HG03135 (cell line): Measurements from ENCODE around the gene EFHC2.
"Not testable (repeated sequence)": the region's sequence is repeated elsewhere in the genome, so short reads cannot be mapped to it uniquely, and the experiment has no call there.

Experiments used
- ATAC-seq: cut with Tn5 transposase; IDR thresholded peaks from one replicate; pipeline ENCODE4 v1.9.1; 2021; ENCODE audit warnings: mild to moderate bottlenecking, moderate library complexity; ENCODE audit not compliant: unreplicated experiment

Gene EFHC2

GRCh38 chrX:44234541-44234940 lies 108.9 kb downstream of the EFHC2 start:
- no peak for ATAC-seq

DNA sequence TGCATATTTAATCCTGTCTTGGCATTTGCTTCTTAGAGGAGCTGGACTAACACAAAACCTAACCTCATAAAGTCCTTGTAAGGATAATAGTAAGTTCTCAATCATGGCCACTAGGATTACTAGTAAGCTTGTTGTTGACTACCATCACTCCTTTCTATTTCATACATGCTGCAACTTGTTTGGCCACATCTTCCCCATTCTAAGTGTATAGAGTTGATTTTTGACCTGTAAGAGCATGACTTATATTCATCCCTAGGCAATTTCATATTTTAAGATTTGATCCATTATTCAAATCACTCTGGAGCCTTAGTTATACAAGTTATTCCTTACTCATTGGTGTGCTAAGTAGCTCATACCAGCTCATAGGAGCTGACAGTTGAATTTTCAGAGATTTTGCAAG lies 109.4 kb downstream of the EFHC2 start:
- ATAC-seq, result no peak

DNA sequence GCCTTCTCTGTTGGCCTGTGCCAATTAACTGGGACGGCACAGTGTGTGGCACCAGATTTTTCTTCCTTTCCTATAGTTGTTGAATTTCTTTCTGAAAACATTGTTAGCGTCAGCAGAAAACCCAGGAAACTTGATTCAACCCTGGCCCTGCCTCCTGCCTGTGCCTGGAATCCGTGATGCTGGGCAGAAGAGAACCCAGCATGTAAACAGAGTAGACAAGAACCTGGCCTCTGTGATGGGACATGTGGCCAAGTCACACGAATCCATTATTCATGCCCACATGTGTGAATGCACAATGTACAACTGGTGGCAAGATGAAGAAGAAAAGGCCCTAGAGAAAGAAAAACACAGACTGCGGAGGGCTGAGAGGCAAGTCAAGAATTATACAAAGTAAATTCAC lies 111.4 kb downstream of the EFHC2 start:
- no peak for ATAC-seq

GRCh38 chrX:44228621-44229020 lies 114.9 kb downstream of the EFHC2 start:
- ATAC-seq, result no peak

DNA sequence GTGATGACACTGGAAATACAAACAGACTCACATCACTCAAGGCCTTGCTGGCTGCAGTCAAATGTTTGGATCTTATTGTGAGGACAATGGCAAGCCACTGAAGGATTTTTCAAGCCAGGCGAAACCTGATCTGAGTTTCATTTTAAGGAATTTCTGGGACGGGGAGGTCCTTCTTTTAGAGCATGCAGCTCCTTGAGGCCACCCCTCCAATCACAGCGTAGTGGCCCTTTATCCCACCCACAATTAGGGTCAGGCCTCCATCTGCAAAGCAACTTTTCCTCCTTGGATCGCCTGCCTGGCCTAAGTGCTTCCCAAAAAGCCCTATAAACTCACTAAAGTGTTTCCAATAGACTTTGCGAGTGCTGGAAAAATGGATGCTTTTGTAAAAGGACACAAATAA lies 115.5 kb downstream of the EFHC2 start:
- ATAC-seq, result no peak

- no peak for ATAC-seq
Measured at GRCh38 chrX:44225667-44226066, 117.8 kb downstream of the EFHC2 start.

- ATAC-seq, result no peak
Measured at GRCh38 chrX:44224760-44225159, 118.7 kb downstream of the EFHC2 start.

DNA sequence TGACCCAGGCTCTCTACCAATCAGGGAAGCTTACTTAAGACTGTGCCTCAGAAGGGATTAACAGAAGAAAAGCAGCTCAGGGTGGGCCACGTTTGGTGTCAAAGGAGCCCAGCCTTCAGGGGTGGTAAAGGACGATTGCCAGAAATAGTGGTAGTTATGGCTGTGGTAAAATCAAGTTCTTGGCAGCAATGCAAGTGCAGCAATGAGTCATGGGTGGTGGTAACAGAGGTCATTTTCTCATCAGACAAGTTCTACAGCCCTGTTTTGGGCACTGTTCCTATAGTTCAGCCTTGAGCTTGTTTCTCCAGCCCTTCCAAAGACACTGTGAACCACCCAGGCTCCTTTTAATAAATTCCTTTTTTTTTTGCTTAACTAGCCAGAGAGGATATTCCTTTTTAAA lies 120.3 kb downstream of the EFHC2 start:
- no peak for ATAC-seq

GRCh38 chrX:44218465-44218864 lies 125.0 kb downstream of the EFHC2 start:
- ATAC-seq, result no peak

- ATAC-seq, result no peak
Measured at GRCh38 chrX:44216171-44216570, 127.3 kb downstream of the EFHC2 start.

- no peak for ATAC-seq
Measured at GRCh38 chrX:44203791-44204190, 139.7 kb downstream of the EFHC2 start.

DNA sequence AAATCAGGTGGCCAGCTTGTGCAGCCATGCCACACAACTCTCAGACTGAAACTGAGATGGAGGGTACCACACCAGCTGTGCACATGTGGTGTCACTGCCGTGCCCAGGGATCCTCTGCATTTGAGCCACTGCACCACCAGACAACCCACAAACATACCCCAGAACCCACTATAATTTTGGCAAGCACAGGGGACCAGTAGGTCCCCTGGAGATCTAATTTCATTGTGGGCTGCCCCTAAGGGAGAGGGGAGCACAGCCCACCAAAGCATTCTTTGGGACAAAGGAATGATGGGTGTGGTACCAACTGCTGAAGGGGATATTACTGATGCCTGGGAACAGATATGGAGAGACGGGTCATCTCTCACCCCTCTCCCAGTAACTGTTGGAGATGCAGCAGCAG lies 140.9 kb downstream of the EFHC2 start:
- no peak for ATAC-seq

- no peak for ATAC-seq
Measured at GRCh38 chrX:44189116-44189515, 154.4 kb downstream of the EFHC2 start.

- ATAC-seq, result not testable (repeated sequence)
Measured at GRCh38 chrX:44187915-44188314, 155.6 kb downstream of the EFHC2 start.

DNA sequence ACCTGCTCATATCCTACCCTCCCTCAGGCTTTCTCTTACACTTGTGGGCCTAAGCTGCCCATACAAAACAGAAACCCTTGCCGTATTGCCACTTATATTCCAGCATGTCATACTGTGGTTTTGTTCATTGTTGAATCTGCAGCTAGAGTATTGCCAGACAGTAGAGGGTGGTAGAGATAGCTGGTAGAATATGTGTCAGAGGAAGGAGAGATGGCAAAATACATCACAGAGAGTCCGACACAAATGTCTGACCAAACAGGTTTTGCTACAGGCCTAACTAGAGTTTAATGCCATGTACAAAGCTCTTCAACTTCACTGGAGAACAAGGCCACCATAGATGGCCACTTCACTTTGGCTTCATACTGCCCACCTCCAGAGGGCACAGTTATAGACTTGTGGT lies 160.1 kb downstream of the EFHC2 start:
- no peak for ATAC-seq

GRCh38 chrX:44178274-44179053 lies 165.0 kb downstream of the EFHC2 start:
- no peak for ATAC-seq

DNA sequence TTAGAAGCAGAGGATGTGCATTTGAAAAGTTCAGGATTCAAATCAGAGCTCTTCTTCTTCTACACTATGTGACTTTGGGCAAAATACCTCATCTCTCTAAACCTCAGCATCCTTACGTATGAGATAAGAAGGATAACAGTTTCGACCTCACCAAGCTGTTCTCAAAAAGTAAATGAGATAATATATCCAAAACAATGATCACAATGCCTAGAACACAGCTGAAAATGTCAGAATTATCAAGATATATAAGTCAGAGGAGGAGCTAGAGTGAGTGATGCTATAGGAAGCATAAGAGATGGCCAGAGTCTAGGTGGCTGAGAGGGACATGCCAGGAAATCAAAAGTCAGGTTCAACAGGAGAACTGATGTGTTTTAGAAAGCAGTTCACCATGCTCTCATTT lies 168.0 kb downstream of the EFHC2 start:
- ATAC-seq, result no peak

- no peak for ATAC-seq
Measured at GRCh38 chrX:44174061-44174460, 169.4 kb downstream of the EFHC2 start.

- ATAC-seq, result no peak
Measured at GRCh38 chrX:44173219-44173618, 170.3 kb downstream of the EFHC2 start.

- no peak for ATAC-seq
Measured at GRCh38 chrX:44167116-44167515, 176.4 kb downstream of the EFHC2 start.

GRCh38 chrX:44162964-44163475 lies 180.5 kb downstream of the EFHC2 start:
- no peak for ATAC-seq

GRCh38 chrX:44157858-44158257 lies 185.6 kb downstream of the EFHC2 start:
- no peak for ATAC-seq

GRCh38 chrX:44157283-44157682 lies 186.2 kb downstream of the EFHC2 start:
- no peak for ATAC-seq
